H1 (cell line): Measurements from ENCODE around the gene C1QL3. TPM values are rescaled to one million over a fixed set of nuclear protein-coding genes. Genes with fewer than 3 reads are reported as not detected.

Experiments
- CTCF ChIA-PET: fragments of 300-600 bp; sonication (Branson Sonifier 250); formaldehyde crosslinking; loops from one replicate; lab custom pipeline; 2021; ENCODE audit not compliant: partially characterized antibody; lab: Charles Lee
- POLR2A ChIA-PET: fragments of 300-600 bp; sonication (Branson Sonifier 250); formaldehyde crosslinking; loops from one replicate; lab custom pipeline; 2021; ENCODE audit warnings: inconsistent platforms; ENCODE audit not compliant: partially characterized antibody; lab: Charles Lee
- DNase-seq, 2 experiments: peaks; one replicate each; pipeline versions ENCODE4 v3.0.0 to v3.0.0-alpha.2; 2010 to 2022; ENCODE audit warnings: low spot score in 2 of 2, low read depth in 1 of 2, mixed read lengths in 1 of 2
- FAIRE-seq: peaks from 2 replicates; lab custom pipeline; 2011; peaks lifted over from hg19 to GRCh38; lab: Jason Lieb, UNC
- H2AFZ ChIP-seq: 2 replicates; pipeline ENCODE4 v1.8.1; 2012; ENCODE audit warnings: low read length, inconsistent platforms
- H2AK5ac ChIP-seq: 2 replicates; pipeline ENCODE4 v1.6.1; 2013; ENCODE audit warnings: low read depth, low read length
- H2BK120ac ChIP-seq: replicated peaks from 2 replicates; pipeline ENCODE3; 2013; ENCODE audit warnings: low read depth, low read length, inconsistent platforms
- H2BK12ac ChIP-seq: 2 replicates; pipeline ENCODE4 v1.6.1; 2013; ENCODE audit warnings: low read depth, low read length
- H2BK15ac ChIP-seq: 2 replicates; pipeline ENCODE4 v1.6.1; 2013; ENCODE audit warnings: low read length
- H2BK20ac ChIP-seq: 2 replicates; pipeline ENCODE4 v1.6.1; 2013; ENCODE audit warnings: low read length
- H2BK5ac ChIP-seq: 2 replicates; pipeline ENCODE4 v1.6.1; 2013; ENCODE audit warnings: low read depth, low read length
- H3K14ac ChIP-seq: 2 replicates; pipeline ENCODE4 v1.6.1; 2013; ENCODE audit warnings: inconsistent platforms; ENCODE audit not compliant: insufficient read length
- H3K18ac ChIP-seq: 2 replicates; pipeline ENCODE4 v1.6.1; 2013; ENCODE audit warnings: low read length; ENCODE audit errors: extremely low read depth
- H3K23ac ChIP-seq: 2 replicates; pipeline ENCODE4 v1.6.1; 2013; ENCODE audit warnings: inconsistent platforms; ENCODE audit not compliant: insufficient read length
- H3K23me2 ChIP-seq: 2 replicates; pipeline ENCODE4 v1.6.1; 2013; ENCODE audit warnings: low read depth, low read length
- H3K27ac ChIP-seq: 2 replicates; pipeline ENCODE4 v1.6.1; 2011; ENCODE audit warnings: low read depth, low read length, inconsistent platforms
- H3K27me3 ChIP-seq, 4 experiments: replicated peaks in 1 of 4; 1 replicate in 1 of 4; 2 replicates in 3 of 4; pipeline versions ENCODE4 v1.6.1 to v1.8.1; 2011 to 2013; ENCODE audit warnings: low read length in 3 of 4, mild to moderate bottlenecking in 3 of 4, inconsistent platforms in 2 of 4, mixed read lengths in 2 of 4, moderate library complexity in 1 of 4; ENCODE audit not compliant: control insufficient read depth in 3 of 4, insufficient read depth in 3 of 4; ENCODE audit errors: extremely low read depth in 1 of 4
- H3K36me3 ChIP-seq, 4 experiments: 2 replicates each; pipeline versions ENCODE4 v1.6.1 to v1.8.1; 2011 to 2013; ENCODE audit warnings: mild to moderate bottlenecking in 4 of 4, low read length in 3 of 4, moderate library complexity in 2 of 4, control low read depth in 1 of 4, inconsistent platforms in 1 of 4; ENCODE audit not compliant: insufficient read depth in 4 of 4, control insufficient read depth in 2 of 4
- H3K4ac ChIP-seq: replicated peaks from 2 replicates; pipeline ENCODE3; 2013; ENCODE audit warnings: low read length, low read depth, mixed read lengths, inconsistent platforms; ENCODE audit not compliant: insufficient read length
- H3K4me1 ChIP-seq, 4 experiments: replicated peaks in 1 of 4; 1 replicate in 1 of 4; 2 replicates in 3 of 4; pipeline versions ENCODE4 v1.6.1 to v1.8.1; 2011 to 2013; ENCODE audit warnings: low read length in 3 of 4, inconsistent platforms in 2 of 4, mixed read lengths in 1 of 4; ENCODE audit not compliant: insufficient read depth in 4 of 4, control insufficient read depth in 3 of 4
- H3K4me2 ChIP-seq, 2 experiments: 2 replicates each; pipeline versions ENCODE4 v1.6.1 to v1.8.1; 2011 to 2013; ENCODE audit warnings: low read depth in 2 of 2, low read length in 2 of 2, control low read depth in 1 of 2, inconsistent platforms in 1 of 2, mild to moderate bottlenecking in 1 of 2; ENCODE audit not compliant: insufficient read depth in 1 of 2
- H3K4me3 ChIP-seq, 4 experiments: fragments of 200-600, 300-600 bp in 1 of 4; sonication (generic), shearing (Covaris generic), sonication (Bioruptor Twin) in 1 of 4; 2 replicates each; pipeline versions ENCODE4 v1.5.1 to v1.8.1; 2011 to 2016; ENCODE audit warnings: low read length in 4 of 4, low read depth in 3 of 4, control low read depth in 2 of 4, inconsistent platforms in 2 of 4, mild to moderate bottlenecking in 2 of 4, mixed read lengths in 1 of 4, moderate library complexity in 1 of 4; ENCODE audit not compliant: insufficient read depth in 2 of 4; ENCODE audit errors: extremely low read depth in 1 of 4
- H3K56ac ChIP-seq: replicated peaks from 2 replicates; pipeline ENCODE3; 2013; ENCODE audit warnings: low read depth, mild to moderate bottlenecking, mixed read lengths, low read length, inconsistent platforms; ENCODE audit not compliant: insufficient read length
- H3K79me1 ChIP-seq: 2 replicates; pipeline ENCODE4 v1.6.1; 2013; ENCODE audit warnings: low read depth, low read length, control low read depth
- H3K79me2 ChIP-seq, 2 experiments: 2 replicates each; pipeline versions ENCODE4 v1.6.1 to v1.8.1; 2012 to 2013; ENCODE audit warnings: low read length in 2 of 2, mild to moderate bottlenecking in 2 of 2, inconsistent platforms in 1 of 2; ENCODE audit not compliant: insufficient read depth in 2 of 2, control insufficient read depth in 1 of 2
- H3K9ac ChIP-seq, 4 experiments: replicated peaks in 1 of 4; 1 replicate in 1 of 4; 2 replicates in 3 of 4; pipeline versions ENCODE4 v1.6.1 to v1.8.1; 2011 to 2013; ENCODE audit warnings: low read depth in 3 of 4, low read length in 3 of 4, control low read depth in 2 of 4, mild to moderate bottlenecking in 2 of 4, moderate library complexity in 2 of 4, inconsistent platforms in 1 of 4; ENCODE audit errors: extremely low read depth in 1 of 4
- H3K9me3 ChIP-seq, 2 experiments: 2 replicates each; pipeline versions ENCODE4 v1.6.1 to v1.8.1; 2012 to 2013; ENCODE audit warnings: mild to moderate bottlenecking in 2 of 2, moderate library complexity in 2 of 2, control low read depth in 1 of 2, inconsistent platforms in 1 of 2, low read depth in 1 of 2, low read length in 1 of 2, mixed read lengths in 1 of 2; ENCODE audit not compliant: insufficient read depth in 2 of 2
- H4K20me1 ChIP-seq, 2 experiments: replicated peaks in 1 of 2; 2 replicates each; pipeline versions ENCODE3 to v1.8.1; 2011 to 2013; ENCODE audit warnings: inconsistent platforms in 2 of 2, low read length in 2 of 2, mild to moderate bottlenecking in 1 of 2; ENCODE audit not compliant: insufficient read depth in 2 of 2, control insufficient read depth in 1 of 2
- H4K5ac ChIP-seq: 2 replicates; pipeline ENCODE4 v1.6.1; 2013; ENCODE audit warnings: low read length, low read depth, mixed read lengths, inconsistent platforms; ENCODE audit not compliant: insufficient read length
- H4K8ac ChIP-seq: 2 replicates; pipeline ENCODE4 v1.8.0; 2013; ENCODE audit warnings: mild to moderate bottlenecking, moderate library complexity, low read length, inconsistent platforms; ENCODE audit not compliant: insufficient read depth; ENCODE audit errors: extremely low read depth
- H4K91ac ChIP-seq: replicated peaks from 2 replicates; pipeline ENCODE3; 2013; ENCODE audit warnings: low read length, mixed read lengths, inconsistent platforms; ENCODE audit not compliant: insufficient read length
- ATF2 ChIP-seq: IDR thresholded peaks from 2 replicates; pipeline ENCODE4 v1.6.1; 2012; ENCODE audit warnings: low read length, inconsistent platforms
- BCL11A ChIP-seq, 2 experiments: IDR thresholded peaks; one replicate each; pipeline ENCODE4 v1.6.1; 2011; ENCODE audit warnings: low read depth in 2 of 2, low read length in 2 of 2, mild to moderate bottlenecking in 2 of 2
- CHD1 ChIP-seq: IDR thresholded peaks from 2 replicates; pipeline ENCODE4 v1.6.1; 2012; ENCODE audit warnings: low read depth, low read length, improper control_type of control experiment
- E2F6 ChIP-seq: IDR thresholded peaks from 2 replicates; pipeline ENCODE4 v1.6.1; 2012; ENCODE audit warnings: inconsistent platforms
- EP300 ChIP-seq, 2 experiments: IDR thresholded peaks; 1 replicate in 1 of 2; 2 replicates in 1 of 2; pipeline ENCODE4 v1.6.1; 2011 to 2012; ENCODE audit warnings: low read depth in 2 of 2, low read length in 2 of 2, mild to moderate bottlenecking in 2 of 2, borderline replicate concordance in 1 of 2, inconsistent platforms in 1 of 2, moderate library complexity in 1 of 2
- HDAC6 ChIP-seq: IDR thresholded peaks from one replicate; pipeline ENCODE4 v1.7.1; 2012; ENCODE audit warnings: low read depth, mild to moderate bottlenecking, inconsistent platforms, low read length, moderate library complexity
- KDM4A ChIP-seq: IDR thresholded peaks from one replicate; pipeline ENCODE4 v1.7.1; 2012; ENCODE audit warnings: low read depth, mild to moderate bottlenecking, moderate library complexity, low read length, inconsistent platforms; ENCODE audit not compliant: severe bottlenecking
- PHF8 ChIP-seq: fragments of 200-600 bp; sonication (generic); conservative IDR thresholded peaks from 2 replicates; pipeline ENCODE4 v1.7.1; 2012; ENCODE audit warnings: low read depth, mild to moderate bottlenecking, inconsistent platforms, low read length, moderate library complexity
- POLR2AphosphoS5 ChIP-seq: IDR thresholded peaks from 2 replicates; pipeline ENCODE4 v1.6.1; 2011; ENCODE audit warnings: low read depth, low read length
- SAP30 ChIP-seq: fragments of 300-600 bp; sonication (generic); IDR thresholded peaks from 2 replicates; pipeline ENCODE4 v1.7.1; 2012; ENCODE audit warnings: low read length, moderate library complexity, mild to moderate bottlenecking, inconsistent platforms; ENCODE audit not compliant: insufficient read depth, insufficient replicate concordance
- TEAD4 ChIP-seq: IDR thresholded peaks from 2 replicates; pipeline ENCODE4 v1.6.1; 2012; ENCODE audit warnings: low read depth, low read length, inconsistent platforms, mixed read lengths
- YY1 ChIP-seq: IDR thresholded peaks from 2 replicates; pipeline ENCODE4 v1.6.1; 2011; ENCODE audit warnings: low read depth, mild to moderate bottlenecking, low read length
- WGBS, 2 experiments: shearing (Covaris generic) in 1 of 2; methylation state at CpG; one replicate each; pipeline versions ENCODE4 v1.1.6 to v1.1.7; 2013 to 2015; ENCODE audit warnings: low lambda C conversion rate in 2 of 2, mixed read lengths in 2 of 2, inconsistent platforms in 1 of 2, low coverage in 1 of 2, missing lambda C conversion rate in 1 of 2; ENCODE audit not compliant: insufficient replicate concordance in 2 of 2, insufficient coverage in 1 of 2, insufficient read length in 1 of 2; ENCODE audit errors: extremely low coverage in 1 of 2, missing lambda C conversion rate in 1 of 2; 5-methylcytosine and 5-hydroxymethylcytosine counted together
- polyA plus RNA-seq, 7 experiments: library from polyadenylated mRNA; depleted of rRNA in 3 of 7; stranded (reverse) in 5 of 7; unstranded in 2 of 7; fragments of >200 nt in 5 of 7; fragments of 200-250 nt in 2 of 7; gene quantifications; 1 replicate in 5 of 7; 2 replicates in 1 of 7; 4 replicates in 1 of 7; pipeline versions ENCODE4 v1.2.1 to v1.2.3, GENCODE V29; 2011 to 2013; ENCODE audit warnings: missing spikeins in 2 of 7, mixed read lengths in 2 of 7
- total RNA-seq: library from RNA; stranded (reverse); fragmentation: NEBNext Ultra II Directional; extraction: Animal tissue kit (Norgen Biotek cat#: 25700); gene quantifications from 2 replicates; pipeline ENCODE4 v1.2.1, GENCODE V29; 2021

C1QL3 gene
- total and polyA plus RNA-seq, 2 of the 8 experiments (the other 6 are each of a cell fraction or from before 2014, with no cell fraction given): 1.0 to 1.8 TPM

GRCh38 chr10:16529853-16530252 is 8.2 kb upstream of the C1QL3 start:
- Histone ChIP-seq H3K23ac (no peak overlapping the region), H2BK15ac (no peak overlapping the region), H3K36me3 (no peaks in the 10 kb centered on the region), H3K14ac (no peak overlapping the region), H2AK5ac (no peak overlapping the region), H4K20me1 (no peaks in the 10 kb centered on the region), H2BK5ac (no peak overlapping the region), H3K79me2 (no peaks in the 10 kb centered on the region), H3K23me2 (no peaks in the 10 kb centered on the region), H3K9ac (no peak overlapping the region), H3K56ac (no peak overlapping the region), H3K4me1 (peaks cover 0 to 5% (median 4%) of the 10 kb centered on the region in 4 experiments; a peak in 4 of 7 replicates), H2BK120ac (no peak overlapping the region), H4K8ac (no peak overlapping the region), H3K27me3 (0 out of 7 replicates have a peak, but pooled peaks cover 0 to 3% (median 0%) of the 10 kb centered on the region in 4 experiments), H3K4me2 (no peak overlapping the region), H2AFZ (no peak overlapping the region), H3K4ac (no peak overlapping the region), H3K18ac (no peak overlapping the region), H4K5ac (no peak overlapping the region), H4K91ac (no peak overlapping the region), H2BK12ac (no peak overlapping the region), H2BK20ac (no peak overlapping the region), H3K79me1 (no peaks in the 10 kb centered on the region), H3K27ac (no peak overlapping the region), H3K4me3 (no peak overlapping the region), H3K9me3 (no peaks in the 10 kb centered on the region)
- CTCF ChIA-PET: interaction anchor here (1.5 kb wide), 1 partner anchor 15 kb away, joined by 6 read pairs; no protein-coding TSS in a partner anchor
- WGBS, 2 experiments: 88% methylated on average over 3 of the region's 3 CpGs; no CpG with 5 or more reads in 1 of the 2 experiments
- POLR2A ChIA-PET: no interaction called here
- DNase-seq (no peak), FAIRE-seq (no peak)
- TF ChIP-seq SAP30: no peak
- TF ChIP-seq POLR2AphosphoS5: no peak
- TF ChIP-seq EP300 (IDR thresholded peaks at IDR 0.05; ENCODE audit: borderline replicate concordance in 1 of 2, low read depth in 2 of 2, low read length in 2 of 2): no peak
- no peak for TF ChIP-seq TEAD4
- TF ChIP-seq ATF2: no peak
- no peak for TF ChIP-seq HDAC6
- no peak for TF ChIP-seq E2F6
- no peak for TF ChIP-seq YY1
- no peak for TF ChIP-seq BCL11A (IDR thresholded peaks at IDR 0.05; ENCODE audit: low read depth in 2 of 2, low read length in 2 of 2)
- TF ChIP-seq KDM4A: no peak
- TF ChIP-seq CHD1: no peak
- no peak for TF ChIP-seq PHF8
